Neural cell (in vitro differentiated cells): ENCODE data around the gene GALNT1. TPM values are rescaled to one million over a fixed set of nuclear protein-coding genes. Genes with fewer than 3 reads are reported as not detected.
"Not testable (repeated sequence)": the region's sequence is repeated elsewhere in the genome, so short reads cannot be mapped to it uniquely, and the experiment has no call there.

ENCODE experiments used
- H2AFZ ChIP-seq: fragments of 200-600, 300-800 bp; sonication (generic), shearing (Covaris generic); 2 replicates; pipeline ENCODE4 v1.6.0; 2014; ENCODE audit warnings: low read depth, mild to moderate bottlenecking, antibody characterized with exemption, low read length, moderate library complexity
- H3F3A ChIP-seq: fragments of 200-600 bp; shearing (Covaris generic); 2 replicates; pipeline ENCODE4 v1.6.1; 2016; ENCODE audit warnings: mild to moderate bottlenecking, moderate library complexity, mixed read lengths, antibody characterized with exemption, low read length; ENCODE audit not compliant: insufficient read depth, poor library complexity, severe bottlenecking
- H3K27ac ChIP-seq: fragments of 200-600, 300-800 bp; sonication (generic), shearing (Covaris generic); 2 replicates; pipeline ENCODE4 v1.5.1; 2014; ENCODE audit warnings: mild to moderate bottlenecking, low read length, moderate library complexity
- H3K27me3 ChIP-seq: fragments of 300-800, 200-600 bp; sonication (generic), shearing (Covaris generic); 2 replicates; pipeline ENCODE4 v1.6.0; 2014; ENCODE audit warnings: mild to moderate bottlenecking, low read depth, low read length, moderate library complexity; ENCODE audit not compliant: insufficient read depth
- H3K36me3 ChIP-seq: fragments of 300-800, 200-600 bp; sonication (generic), shearing (Covaris generic); 2 replicates; pipeline ENCODE4 v1.5.1; 2014; ENCODE audit warnings: mild to moderate bottlenecking, antibody characterized with exemption, low read length, moderate library complexity; ENCODE audit not compliant: insufficient read depth
- H3K4me2 ChIP-seq: fragments of 300-800, 200-600 bp; sonication (generic), shearing (Covaris generic); 2 replicates; pipeline ENCODE4 v1.6.0; 2014; ENCODE audit warnings: mild to moderate bottlenecking, low read length
- H3K4me3 ChIP-seq: fragments of 300-800, 200-600 bp; sonication (generic), shearing (Covaris generic); 2 replicates; pipeline ENCODE4 v1.5.1; 2014; ENCODE audit warnings: mild to moderate bottlenecking, low read length, moderate library complexity
- H3K79me2 ChIP-seq: fragments of 200-600 bp; shearing (Covaris generic); replicated peaks from 2 replicates; pipeline ENCODE4 v1.6.0; 2014; ENCODE audit warnings: mild to moderate bottlenecking, low read length, moderate library complexity; ENCODE audit not compliant: insufficient read depth
- H3K9ac ChIP-seq: fragments of 300-800, 200-600 bp; sonication (generic), shearing (Covaris generic); 2 replicates; pipeline ENCODE4 v1.6.1; 2016; ENCODE audit warnings: mild to moderate bottlenecking, low read length, mixed read lengths
- H3K9me2 ChIP-seq: fragments of 200-600 bp; shearing (Covaris generic); 2 replicates; pipeline ENCODE4 v1.6.1; 2016; ENCODE audit warnings: mild to moderate bottlenecking, low read length, mixed read lengths; ENCODE audit not compliant: insufficient read depth
- H3K9me3 ChIP-seq: fragments of 200-600, 300-800 bp; sonication (generic), shearing (Covaris generic); 2 replicates; pipeline ENCODE4 v1.6.1; 2016; ENCODE audit warnings: mild to moderate bottlenecking, mixed run types, low read length, moderate library complexity, mixed read lengths
- H4K20me1 ChIP-seq: fragments of 200-600 bp; shearing (Covaris generic); 2 replicates; pipeline ENCODE4 v1.6.1; 2016; ENCODE audit warnings: mild to moderate bottlenecking, mixed run types; ENCODE audit not compliant: insufficient read depth
- CTCF ChIP-seq: fragments of 450-650 bp; IDR thresholded peaks from 2 replicates; pipeline ENCODE4 v1.5.1; 2014; ENCODE audit warnings: antibody characterized with exemption, mild to moderate bottlenecking, moderate library complexity; ENCODE audit not compliant: poor library complexity, severe bottlenecking
- EP300 ChIP-seq: fragments of 450-650 bp; conservative IDR thresholded peaks from 2 replicates; pipeline ENCODE4 v1.6.1; 2014; ENCODE audit warnings: antibody characterized with exemption, mild to moderate bottlenecking, moderate library complexity; ENCODE audit not compliant: poor library complexity, severe bottlenecking
- EZH2 ChIP-seq: fragments of 200-600, 300-800 bp; shearing (Covaris generic), sonication (generic); IDR thresholded peaks from 2 replicates; pipeline ENCODE4 v1.6.1; 2014; ENCODE audit warnings: antibody characterized with exemption, low read length, borderline replicate concordance, mild to moderate bottlenecking; ENCODE audit not compliant: insufficient read depth, poor library complexity, severe bottlenecking
- MXI1 ChIP-seq: fragments of 450-650 bp; conservative IDR thresholded peaks from 2 replicates; pipeline ENCODE4 v1.6.1; 2014; ENCODE audit warnings: antibody characterized with exemption, mild to moderate bottlenecking; ENCODE audit not compliant: poor library complexity, severe bottlenecking
- POLR2AphosphoS5 ChIP-seq: IDR thresholded peaks from 2 replicates; pipeline ENCODE4 v1.6.1; 2012
- RAD21 ChIP-seq: fragments of 450-650 bp; conservative IDR thresholded peaks from 2 replicates; pipeline ENCODE4 v1.6.1; 2014; ENCODE audit warnings: antibody characterized with exemption, mild to moderate bottlenecking, moderate library complexity
- REST ChIP-seq: IDR thresholded peaks from 2 replicates; pipeline ENCODE4 v1.6.1; 2012; ENCODE audit warnings: borderline replicate concordance
- SMC3 ChIP-seq: fragments of 450-650 bp; conservative IDR thresholded peaks from 2 replicates; pipeline ENCODE4 v1.6.1; 2014; ENCODE audit warnings: antibody characterized with exemption, mild to moderate bottlenecking, moderate library complexity; ENCODE audit not compliant: poor library complexity
- TAF1 ChIP-seq: IDR thresholded peaks from 2 replicates; pipeline ENCODE4 v1.6.1; 2012; ENCODE audit warnings: low read depth
- polyA plus RNA-seq: library from polyadenylated mRNA; depleted of rRNA; stranded (reverse); fragments of >200 nt; gene quantifications from 2 replicates; pipeline ENCODE4 v1.2.3, GENCODE V29; 2014

GALNT1 gene
- polyA plus RNA-seq, 1 donor from 2014 or later, result 103 TPM

GRCh38 chr18:35572644-35573043 is 8.9 kb upstream of the GALNT1 start:
- TF ChIP-seq POLR2AphosphoS5 (no peak), RAD21 (no peak), SMC3 (no peak), CTCF (no peak), MXI1 (no peak), EZH2 (no peak), REST (no peak), EP300 (no peak)
- Histone ChIP-seq H3K27me3 (no peaks in the 10 kb centered on the region), H2AFZ (no peak overlapping the region)

GRCh38 chr18:35573531-35573930 is 8.0 kb upstream of the GALNT1 start:
- TF ChIP-seq REST, result no peak
- no peak for TF ChIP-seq TAF1
- no peak for TF ChIP-seq POLR2AphosphoS5
- TF ChIP-seq EP300, result no peak
- TF ChIP-seq CTCF, result no peak
- no peak for TF ChIP-seq SMC3
- TF ChIP-seq RAD21, result no peak
- TF ChIP-seq MXI1, result no peak
- TF ChIP-seq EZH2, result no peak
- Histone ChIP-seq H3F3A (no peaks in the 10 kb centered on the region), H3K36me3 (no peaks in the 10 kb centered on the region), H3K27me3 (no peaks in the 10 kb centered on the region), H3K9me3 (no peaks in the 10 kb centered on the region), H3K9me2 (no peaks in the 10 kb centered on the region), H3K79me2 (no peaks in the 10 kb centered on the region), H4K20me1 (no peaks in the 10 kb centered on the region), H3K4me2 (no peak overlapping the region), H3K27ac (no peak overlapping the region), H2AFZ (no peak overlapping the region), H3K9ac (no peak overlapping the region), H3K4me3 (no peak overlapping the region)

More at GRCh38 chr18:35572644-35573043, 8.9 kb upstream of the GALNT1 start:
- Histone ChIP-seq H3K9me2 (no peaks in the 10 kb centered on the region), H3K36me3 (no peaks in the 10 kb centered on the region), H3K79me2 (no peaks in the 10 kb centered on the region), H3F3A (no peaks in the 10 kb centered on the region), H3K4me3 (no peak overlapping the region), H3K4me2 (no peak overlapping the region), H3K27ac (no peak overlapping the region), H4K20me1 (no peaks in the 10 kb centered on the region), H3K9me3 (no peaks in the 10 kb centered on the region), H3K9ac (no peak overlapping the region)

- not testable (repeated sequence) for H3K9me2 ChIP-seq, H2AFZ ChIP-seq, H3K36me3 ChIP-seq, H3K27me3 ChIP-seq, H3K79me2 ChIP-seq, H3K4me3 ChIP-seq, H4K20me1 ChIP-seq, H3F3A ChIP-seq, H3K9ac ChIP-seq, H3K27ac ChIP-seq, H3K4me2 ChIP-seq, H3K9me3 ChIP-seq
These were observed 5.2 kb upstream of the GALNT1 start for GRCh38 chr18:35576240-35576845.
